Fibroblast of lung (primary cell): ENCODE results near the gene CSNK1G2.

ENCODE experiments used
- CTCF ChIP-seq, 2 donors: IDR thresholded peaks in 1 of 2; conservative IDR thresholded peaks in 1 of 2; 1 replicate in 1 of 2; 2 replicates in 1 of 2; pipeline ENCODE4 v1.5.1; 2011 to 2012; ENCODE audit warnings: low read length in 2 of 2, control low read depth in 1 of 2, inconsistent platforms in 1 of 2, low read depth in 1 of 2, mild to moderate bottlenecking in 1 of 2
- EZH2 ChIP-seq: IDR thresholded peaks from 2 replicates; pipeline ENCODE4 v1.5.1; 2012; ENCODE audit warnings: low read length, control low read depth, mild to moderate bottlenecking; ENCODE audit errors: missing control alignments

DNA sequence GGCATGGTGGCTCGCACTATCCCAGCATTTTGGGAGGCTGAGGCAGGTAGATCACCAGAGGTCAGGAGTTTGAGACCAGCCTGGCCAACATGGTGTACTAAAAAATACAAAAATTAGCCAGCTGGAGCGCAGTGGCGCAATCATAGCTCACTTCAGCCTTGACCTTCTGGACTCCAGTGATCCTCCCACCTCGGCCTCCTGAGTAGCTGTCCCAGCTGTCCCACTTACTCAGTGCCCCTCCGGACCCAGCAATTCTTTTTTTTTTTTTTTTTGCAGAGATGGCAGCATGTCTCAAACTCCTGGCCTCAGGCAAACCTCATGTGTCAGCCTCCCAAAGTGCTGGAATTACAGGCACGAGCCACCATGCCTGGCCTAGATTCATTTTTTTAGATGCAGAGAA is 38.0 kb upstream of the CSNK1G2 start:
- TF ChIP-seq CTCF (conservative IDR thresholded peaks at IDR 0.05 in 1 of 2, IDR thresholded peaks at IDR 0.05 in 1 of 2; ENCODE audit: low read depth in 1 of 2, low read length in 2 of 2) (no peak), EZH2 (no peak)
